DND-41 (cell line): ENCODE measurements around the gene B3GLCT.

Source experiments
- ATAC-seq: fragments of 200-7000 bp; cut with Tn5 transposase; 3 replicates; pipeline ENCODE4 v1.9.1; 2021; ENCODE audit warnings: low read depth; ENCODE audit not compliant: insufficient read depth
- DNase-seq: peaks from one replicate; pipeline ENCODE4 v3.0.0-alpha.2; 2020
- H2AFZ ChIP-seq: 2 replicates; pipeline ENCODE4 v1.6.0; 2012; ENCODE audit warnings: low read depth, low read length
- H3K27ac ChIP-seq: 2 replicates; pipeline ENCODE4 v1.5.1; 2012; ENCODE audit warnings: low read length, inconsistent platforms
- H3K27me3 ChIP-seq: fragments of 200-600 bp; sonication (generic); 2 replicates; pipeline ENCODE4 v1.6.0; 2012; ENCODE audit warnings: low read length, mild to moderate bottlenecking, inconsistent platforms; ENCODE audit not compliant: insufficient read depth, poor library complexity
- H3K36me3 ChIP-seq: 2 replicates; pipeline ENCODE4 v1.5.1; 2012; ENCODE audit warnings: low read length, inconsistent platforms; ENCODE audit not compliant: insufficient read depth
- H3K4me1 ChIP-seq: 2 replicates; pipeline ENCODE4 v1.5.1; 2012; ENCODE audit warnings: mild to moderate bottlenecking, low read length; ENCODE audit not compliant: insufficient read depth
- H3K4me2 ChIP-seq: 2 replicates; pipeline ENCODE4 v1.6.0; 2012; ENCODE audit warnings: mild to moderate bottlenecking, moderate library complexity, low read length, inconsistent platforms; ENCODE audit not compliant: insufficient read depth
- H3K4me3 ChIP-seq, 2 experiments: fragments of 200-600 bp in 1 of 2; shearing (Covaris generic) in 1 of 2; 2 replicates each; pipeline ENCODE4 v1.5.1; 2012 to 2016; ENCODE audit warnings: inconsistent platforms in 2 of 2, low read length in 2 of 2, mild to moderate bottlenecking in 2 of 2, low read depth in 1 of 2, moderate library complexity in 1 of 2
- H3K79me2 ChIP-seq: 2 replicates; pipeline ENCODE4 v1.6.0; 2012; ENCODE audit warnings: low read length, inconsistent platforms; ENCODE audit not compliant: insufficient read depth
- H3K9ac ChIP-seq: 2 replicates; pipeline ENCODE4 v1.6.0; 2012; ENCODE audit warnings: low read depth, mild to moderate bottlenecking, inconsistent platforms, low read length, moderate library complexity
- H3K9me3 ChIP-seq: 2 replicates; pipeline ENCODE4 v1.5.1; 2012; ENCODE audit warnings: low read length, moderate library complexity, mild to moderate bottlenecking, inconsistent platforms; ENCODE audit not compliant: insufficient read depth, severe bottlenecking
- H4K20me1 ChIP-seq: 2 replicates; pipeline ENCODE4 v1.6.0; 2012; ENCODE audit warnings: low read length; ENCODE audit not compliant: insufficient read depth
- CTCF ChIP-seq: IDR thresholded peaks from 2 replicates; pipeline ENCODE4 v1.5.1; 2012; ENCODE audit warnings: borderline replicate concordance, low read length, moderate library complexity, mild to moderate bottlenecking; ENCODE audit not compliant: poor library complexity, severe bottlenecking; ENCODE audit errors: extremely low read depth
- EZH2 ChIP-seq: IDR thresholded peaks from 3 replicates; pipeline ENCODE4 v1.6.1; 2012; ENCODE audit warnings: borderline replicate concordance, low read depth, mild to moderate bottlenecking, moderate library complexity, low read length, inconsistent platforms; ENCODE audit not compliant: severe bottlenecking

B3GLCT gene

GRCh38 chr13:31263346-31263745 lies 63.6 kb downstream of the B3GLCT start:
- Histone ChIP-seq H3K4me2 (no peak overlapping the region), H4K20me1 (no peaks in the 10 kb centered on the region), H3K27me3 (no peaks in the 10 kb centered on the region), H3K9me3 (peaks cover 1% of the 10 kb centered on the region), H3K36me3 (peaks cover 15% of the 10 kb centered on the region; the same call in 1 of the 2 replicates), H3K4me3 (no peak overlapping the region), H3K79me2 (no peaks in the 10 kb centered on the region), H3K9ac (no peak overlapping the region), H3K4me1 (no peaks in the 10 kb centered on the region), H3K27ac (no peak overlapping the region), H2AFZ (no peak overlapping the region)
- DNase-seq: no peak
- no peak for ATAC-seq
- TF ChIP-seq CTCF (no peak), EZH2 (no peak)

GRCh38 chr13:31264151-31264550 lies 64.4 kb downstream of the B3GLCT start:
- no peaks in the 10 kb centered on the region for H3K27me3 ChIP-seq
- no peak overlapping the region for H3K27ac ChIP-seq
- ATAC-seq (no peak), DNase-seq (no peak)
- H3K36me3 ChIP-seq: peaks cover 22% of the 10 kb centered on the region; the same call in 1 of the 2 replicates
- no peaks in the 10 kb centered on the region for H3K4me1 ChIP-seq
- no peak overlapping the region for H3K9ac ChIP-seq
- H3K4me2 ChIP-seq: no peak overlapping the region
- H3K79me2 ChIP-seq: no peaks in the 10 kb centered on the region
- TF ChIP-seq CTCF: no peak
- H2AFZ ChIP-seq: no peak overlapping the region
- no peaks in the 10 kb centered on the region for H4K20me1 ChIP-seq
- H3K9me3 ChIP-seq: no peaks in the 10 kb centered on the region
- H3K4me3 ChIP-seq: no peak overlapping the region

- Histone ChIP-seq H4K20me1 (no peaks in the 10 kb centered on the region), H3K36me3 (peaks cover 35% of the 10 kb centered on the region), H3K79me2 (no peaks in the 10 kb centered on the region), H2AFZ (no peak overlapping the region), H3K27ac (no peak overlapping the region), H3K9me3 (peaks cover 14% of the 10 kb centered on the region), H3K4me3 (no peak overlapping the region), H3K4me2 (no peak overlapping the region), H3K4me1 (no peaks in the 10 kb centered on the region), H3K9ac (no peak overlapping the region), H3K27me3 (no peaks in the 10 kb centered on the region)
- no peak for ATAC-seq
- TF ChIP-seq CTCF (no peak), EZH2 (no peak)
- DNase-seq: no peak
Observed at GRCh38 chr13:31267126-31267784, 67.5 kb downstream of the B3GLCT start.

- H3K79me2 ChIP-seq: no peaks in the 10 kb centered on the region
- H3K27ac ChIP-seq: no peak overlapping the region
- H3K4me2 ChIP-seq: no peak overlapping the region
- H3K9ac ChIP-seq: no peak overlapping the region
- no peak overlapping the region for H3K4me3 ChIP-seq
- TF ChIP-seq CTCF (no peak), EZH2 (no peak)
- H4K20me1 ChIP-seq: no peaks in the 10 kb centered on the region
- no peak for DNase-seq
- peaks cover 57% of the 10 kb centered on the region for H3K36me3 ChIP-seq
- H3K9me3 ChIP-seq: peaks cover 19% of the 10 kb centered on the region
- H2AFZ ChIP-seq: no peak overlapping the region
- no peak for ATAC-seq
- H3K4me1 ChIP-seq: no peaks in the 10 kb centered on the region
- no peaks in the 10 kb centered on the region for H3K27me3 ChIP-seq
Observed at GRCh38 chr13:31274390-31274789, 74.6 kb downstream of the B3GLCT start.
